ENCODE data around the gene PIP5K1B. TPM values are rescaled to one million over a fixed set of nuclear protein-coding genes. Genes with fewer than 3 reads are reported as not detected.
A peak's percentile ranks its signal among the peaks of the same experiment; 100 is the strongest.

The PIP5K1B gene
- total and polyA plus RNA-seq, 2 of the 13 experiments (the other 11 are each of a cell fraction or from before 2014, with no cell fraction given) = 15.8 to 17.5 TPM

- TF ChIP-seq AHDC1 (CRISPR knock-in tag; IDR thresholded peaks at IDR 0.05; ENCODE audit: borderline replicate concordance) (peak; percentile 68; the same call in 1 of the 2 replicates), ZNF790 (CRISPR knock-in tag; IDR thresholded peaks at IDR 0.05; ENCODE audit: borderline replicate concordance) (no peak), BCL6 (CRISPR knock-in tag; IDR thresholded peaks at IDR 0.05) (peak; percentile 89), CC2D1A (CRISPR knock-in tag; IDR thresholded peaks at IDR 0.05) (0 out of 2 replicates have a peak, but pooled peaks have one; percentile 7), ZNF296 (CRISPR knock-in tag; conservative IDR thresholded peaks at IDR 0.05) (no peak), CTCF (CRISPR knock-in tag; IDR thresholded peaks at IDR 0.05) (no peak), TIGD3 (CRISPR knock-in tag; IDR thresholded peaks at IDR 0.05; ENCODE audit: borderline replicate concordance) (no peak), U2AF1 (optimal IDR thresholded peaks at IDR 0.05; ENCODE audit: low read depth, low read length) (no peak), SIN3B (IDR thresholded peaks at IDR 0.05; ENCODE audit: low read length) (no peak), PAXIP1 (CRISPR knock-in tag; conservative IDR thresholded peaks at IDR 0.05) (peak; percentile 12; the same call in 1 of the 2 replicates), HMG20A (CRISPR knock-in tag; IDR thresholded peaks at IDR 0.05; ENCODE audit: borderline replicate concordance) (0 out of 2 replicates have a peak, but pooled peaks have one; percentile 34), ZSCAN9 (CRISPR knock-in tag; IDR thresholded peaks at IDR 0.05; ENCODE audit: borderline replicate concordance) (no peak), FLYWCH1 (CRISPR knock-in tag; IDR thresholded peaks at IDR 0.05) (no peak)
These were observed 25.7 kb downstream of the PIP5K1B start (continued) for GRCh38 chr9:68730570-68731235.
